K562 (cell line): Measurements from ENCODE around the gene ANKRD16. TPM values are rescaled to one million over a fixed set of nuclear protein-coding genes. Genes with fewer than 3 reads are reported as not detected.

Experiments used
- ATAC-seq: fragments of 200-7000 bp; cut with Tn5 transposase; 3 replicates; pipeline ENCODE4 v1.9.1; 2020; ENCODE audit warnings: moderate library complexity
- BruUV-seq: library from RNA; stranded (reverse); fragments of 400-500 nt; replicated peaks from 2 replicates; lab custom pipeline; 2021; lab: Mats Ljungman, UMichigan
- CTCF ChIA-PET: fragments of 300-600 bp; formaldehyde crosslinking; extraction: SDS; loops from one replicate; lab custom pipeline; 2021; ENCODE audit warnings: low intra/inter-chr PET ratio; lab: Yijun Ruan, JAX
- POLR2A ChIA-PET: fragments of 300-600, 350-650 bp; sonication (Branson Sonifier 250); formaldehyde crosslinking; extraction: SDS; loops from one replicate; lab custom pipeline; 2021; ENCODE audit warnings: antibody characterized with exemption, inconsistent platforms; lab: Yijun Ruan, JAX
- DNase-seq, 4 experiments: peaks; one replicate each; pipeline versions ENCODE4 v3.0.0 to v3.0.0-alpha.2; 2011 to 2018; ENCODE audit warnings: low spot score in 3 of 4, mixed read lengths in 3 of 4; ENCODE audit errors: extremely low read depth in 1 of 4
- FAIRE-seq: peaks from 2 replicates; lab custom pipeline; 2011; peaks lifted over from hg19 to GRCh38; lab: Jason Lieb, UNC
- H2AFZ ChIP-seq: 2 replicates; pipeline ENCODE4 v1.6.0; 2011; ENCODE audit warnings: low read depth, low read length, control low read depth, inconsistent platforms
- H3K27ac ChIP-seq: fragments of 200-600 bp; 3 replicates; pipeline ENCODE4 v1.8.0; 2011; ENCODE audit warnings: low read depth, mild to moderate bottlenecking, control low read depth, inconsistent platforms, low read length, moderate library complexity, mixed read lengths; ENCODE audit errors: extremely low read depth
- H3K27me3 ChIP-seq, 2 experiments: fragments of 300-600 bp in 1 of 2; 2 replicates in 1 of 2; 3 replicates in 1 of 2; pipeline versions ENCODE4 v1.6.0 to v1.8.0; 2011; ENCODE audit warnings: inconsistent platforms in 2 of 2, low read length in 2 of 2, mild to moderate bottlenecking in 1 of 2, mixed read lengths in 1 of 2, moderate library complexity in 1 of 2; ENCODE audit not compliant: control insufficient read depth in 2 of 2, insufficient read depth in 2 of 2
- H3K36me3 ChIP-seq: fragments of 300-600 bp; 3 replicates; pipeline ENCODE4 v1.8.0; 2011; ENCODE audit warnings: mild to moderate bottlenecking, low read length, inconsistent platforms; ENCODE audit not compliant: control insufficient read depth, insufficient read depth
- H3K4me1 ChIP-seq, 2 experiments: fragments of 200-600 bp in 1 of 2; replicated peaks in 1 of 2; 2 replicates in 1 of 2; 3 replicates in 1 of 2; pipeline versions ENCODE4 v1.5.1 to v1.8.0; 2011; ENCODE audit warnings: inconsistent platforms in 2 of 2, low read length in 2 of 2, mild to moderate bottlenecking in 1 of 2, mixed read lengths in 1 of 2, moderate library complexity in 1 of 2; ENCODE audit not compliant: control insufficient read depth in 2 of 2, insufficient read depth in 2 of 2
- H3K4me2 ChIP-seq: 2 replicates; pipeline ENCODE4 v1.6.1; 2011; ENCODE audit warnings: low read length, control low read depth, inconsistent platforms, mixed read lengths; ENCODE audit not compliant: insufficient read depth
- H3K4me3 ChIP-seq: fragments of 200-600 bp; sonication (generic), shearing (Covaris generic); 2 replicates; pipeline ENCODE4 v1.5.1; 2016; ENCODE audit warnings: control low read depth, inconsistent platforms
- H3K79me2 ChIP-seq: fragments of 200-600 bp; 3 replicates; pipeline ENCODE4 v1.8.0; 2011; ENCODE audit warnings: low read length, inconsistent platforms; ENCODE audit not compliant: control insufficient read depth, insufficient read depth
- H3K9ac ChIP-seq, 2 experiments: 2 replicates each; pipeline versions ENCODE4 v1.6.0 to v1.6.1; 2011; ENCODE audit warnings: low read depth in 2 of 2, low read length in 2 of 2, control low read depth in 1 of 2, inconsistent platforms in 1 of 2, mild to moderate bottlenecking in 1 of 2, mixed read lengths in 1 of 2; ENCODE audit not compliant: insufficient read depth in 1 of 2
- H3K9me1 ChIP-seq: one replicate; pipeline ENCODE4 v1.6.0; 2011; ENCODE audit warnings: inconsistent platforms, mild to moderate bottlenecking, low read length, moderate library complexity; ENCODE audit not compliant: control insufficient read depth, insufficient read depth
- H3K9me3 ChIP-seq: replicated peaks from 2 replicates; pipeline ENCODE4 v1.5.1; 2011; ENCODE audit warnings: low read depth, low read length, inconsistent platforms; ENCODE audit not compliant: control insufficient read depth, insufficient read depth
- H4K20me1 ChIP-seq: replicated peaks from 2 replicates; pipeline ENCODE4 v1.6.1; 2011; ENCODE audit warnings: low read length, inconsistent platforms, mixed read lengths; ENCODE audit not compliant: control insufficient read depth, insufficient read depth
- E2F5 ChIP-seq: sonication (generic); formaldehyde crosslinking; IDR thresholded peaks from 2 replicates; pipeline ENCODE4 v1.8.0; 2022; ENCODE audit warnings: mild to moderate bottlenecking, missing genetic modification reagents
- FOXO4 ChIP-seq: fragments of 450-650 bp; formaldehyde crosslinking; IDR thresholded peaks from 2 replicates; pipeline ENCODE4 v1.4.0; 2020; ENCODE audit warnings: mild to moderate bottlenecking, moderate library complexity
- HDAC8 ChIP-seq: fragments of 450-650 bp; IDR thresholded peaks from 2 replicates; pipeline ENCODE4 v1.6.1; 2016; ENCODE audit warnings: mild to moderate bottlenecking, missing genetic modification characterization, moderate library complexity, missing compliant biosample characterization
- KLF16 ChIP-seq: IDR thresholded peaks from 2 replicates; pipeline ENCODE4 v1.6.1; 2016; ENCODE audit warnings: antibody characterized with exemption
- NFATC3 ChIP-seq: fragments of 450-650 bp; IDR thresholded peaks from 2 replicates; pipeline ENCODE4 v1.6.1; 2017; ENCODE audit warnings: mild to moderate bottlenecking
- NONO ChIP-seq, 2 experiments: fragments of 200-400 bp in 1 of 2; fragments of 450-650 bp in 1 of 2; formaldehyde crosslinking in 1 of 2; IDR thresholded peaks; 2 replicates each; pipeline ENCODE4 v1.6.1; 2017; ENCODE audit warnings: low read depth in 2 of 2, mild to moderate bottlenecking in 2 of 2, moderate library complexity in 2 of 2, low read length in 1 of 2
- RBM22 ChIP-seq: fragments of 200-400 bp; formaldehyde crosslinking; IDR thresholded peaks from 2 replicates; pipeline ENCODE4 v1.6.1; 2018; ENCODE audit warnings: low read length, low read depth; ENCODE audit not compliant: poor library complexity, severe bottlenecking
- ZNF75A ChIP-seq: fragments of 450-650 bp; formaldehyde crosslinking; IDR thresholded peaks from 2 replicates; pipeline ENCODE4 v1.4.0; 2020; ENCODE audit warnings: mild to moderate bottlenecking
- WGBS: fragments of 100-300 bp; shearing (Covaris generic); methylation state at CpG from one replicate; pipeline ENCODE4 v1.1.6; 2016; ENCODE audit warnings: low coverage, mixed read lengths; ENCODE audit not compliant: insufficient coverage; ENCODE audit errors: missing lambda C conversion rate; 5-methylcytosine and 5-hydroxymethylcytosine counted together
- in situ Hi-C: fragments of 300-500 bp; cut with MboI; formaldehyde crosslinking; loops from 4 replicates; pipeline ENCODE4 v1.15.0; 2018; ENCODE audit warnings: inconsistent platforms, mixed read lengths
- intact Hi-C: fragments of 100-400 bp; cut with micrococcal nuclease; formaldehyde crosslinking; loops from 2 replicates; pipeline ENCODE4 v1.14.2; 2022
- polyA plus RNA-seq, 8 experiments: library from polyadenylated mRNA; depleted of rRNA in 4 of 8; stranded (reverse) in 5 of 8; unstranded in 3 of 8; fragments of >200 nt; fragmentation: Nextera tagmentation in 2 of 8; fragmentation: Illumina TruSeq in 1 of 8; extraction: Ambion mirVana in 2 of 8; extraction: Trizol in 1 of 8; gene quantifications; 2 replicates each; pipeline versions ENCODE4 v1.2.1 to v1.2.3, GENCODE V29; 2011 to 2014; ENCODE audit warnings: inconsistent platforms in 1 of 8, missing spikeins in 1 of 8
- total RNA-seq, 7 experiments: library from RNA; depleted of rRNA in 6 of 7; stranded (reverse); fragments of >200 nt in 6 of 7; fragmentation: Illumina TruSeq in 2 of 7; extraction: Trizol in 2 of 7; gene quantifications; 2 replicates each; pipeline versions ENCODE4 v1.2.1 to v1.2.3, GENCODE V29; 2011 to 2021; ENCODE audit warnings: low replicate concordance in 1 of 7

Gene ANKRD16
- total and polyA plus RNA-seq, 9 of the 15 experiments (the other 6 are each of a cell fraction or from before 2014, with no cell fraction given), result 1.5 to 16.0 (median 9.5) TPM

GRCh38 chr10:5918763-5919162, 29.1 kb upstream of the ANKRD16 start:
- Histone ChIP-seq H3K4me3 (no peak overlapping the region), H4K20me1 (no peaks in the 10 kb centered on the region), H3K27me3 (no peaks in the 10 kb centered on the region), H3K9ac (no peak overlapping the region), H3K36me3 (peaks cover 97% of the 10 kb centered on the region), H3K27ac (no peak overlapping the region), H3K4me2 (no peak overlapping the region), H2AFZ (no peak overlapping the region), H3K9me1 (no peaks in the 10 kb centered on the region), H3K4me1 (no peaks in the 10 kb centered on the region), H3K9me3 (no peaks in the 10 kb centered on the region), H3K79me2 (no peaks in the 10 kb centered on the region)
- BruUV-seq, result no TSS peak
- CTCF ChIA-PET, result no interaction called here
- FAIRE-seq, result no peak
- no peak for ATAC-seq
- DNase-seq, result no peak
- WGBS, result 91% methylated on average over 4 of the region's 4 CpGs
- POLR2A ChIA-PET, result interaction anchor here (0.6 kb wide), 1 partner anchor 11 kb away, joined by 3 read pairs; no protein-coding TSS in a partner anchor
- intact Hi-C loops, result no loop called here
- in situ Hi-C loops, result no loop called here
- TF ChIP-seq NONO (IDR thresholded peaks at IDR 0.05; ENCODE audit: low read depth in 2 of 2, low read length in 1 of 2), result no peak
- TF ChIP-seq RBM22, result no peak
- TF ChIP-seq HDAC8, result no peak
- TF ChIP-seq ZNF75A (CRISPR knock-in tag), result no peak
- no peak for TF ChIP-seq E2F5
- no peak for TF ChIP-seq KLF16
- no peak for TF ChIP-seq NFATC3
- TF ChIP-seq FOXO4, result no peak
